Fibroblast of the aortic adventitia (primary cell): ENCODE data around the gene WWC2. TPM values are rescaled to one million over a fixed set of nuclear protein-coding genes. Genes with fewer than 3 reads are reported as not detected.

Experiments used
- DNase-seq: peaks from one replicate; pipeline ENCODE4 v3.0.0-alpha.2; 2010; ENCODE audit warnings: low read depth
- H3K4me3 ChIP-seq: 2 replicates; pipeline ENCODE4 v1.5.1; 2011; ENCODE audit warnings: low read depth, mild to moderate bottlenecking, control low read depth, low read length, moderate library complexity
- total RNA-seq: library from RNA; depleted of rRNA; stranded (reverse); fragments of >200 nt; gene quantifications from 2 replicates; pipeline ENCODE4 v1.2.3, GENCODE V29; 2012; ENCODE audit warnings: low replicate concordance
- TF ChIP-seq, protein P1 (sequence below): IDR thresholded peaks from 2 replicates; pipeline ENCODE4 v1.5.1; 2011; ENCODE audit warnings: mild to moderate bottlenecking, low read length, control low read depth, inconsistent platforms; ENCODE audit not compliant: insufficient read depth

The WWC2 gene
- total RNA-seq, 1 donor, result 21.5 TPM

DNA sequence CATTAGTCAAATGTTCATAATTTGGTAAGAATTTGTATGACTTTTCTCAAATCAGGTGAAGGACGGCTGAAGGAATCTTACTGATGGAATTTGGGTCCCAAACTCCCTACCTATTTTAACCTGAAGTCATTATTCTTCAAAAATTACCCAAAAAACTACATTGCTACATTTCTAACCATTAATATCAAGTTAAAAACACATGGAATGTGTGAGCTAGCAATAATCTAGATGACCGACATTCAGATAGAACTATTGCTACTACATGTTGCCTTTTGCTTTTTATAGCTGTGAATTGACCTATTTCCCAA lies 25.3 kb upstream of the WWC2 start:
- DNase-seq, result no peak
- TF ChIP-seq, protein P1, sequence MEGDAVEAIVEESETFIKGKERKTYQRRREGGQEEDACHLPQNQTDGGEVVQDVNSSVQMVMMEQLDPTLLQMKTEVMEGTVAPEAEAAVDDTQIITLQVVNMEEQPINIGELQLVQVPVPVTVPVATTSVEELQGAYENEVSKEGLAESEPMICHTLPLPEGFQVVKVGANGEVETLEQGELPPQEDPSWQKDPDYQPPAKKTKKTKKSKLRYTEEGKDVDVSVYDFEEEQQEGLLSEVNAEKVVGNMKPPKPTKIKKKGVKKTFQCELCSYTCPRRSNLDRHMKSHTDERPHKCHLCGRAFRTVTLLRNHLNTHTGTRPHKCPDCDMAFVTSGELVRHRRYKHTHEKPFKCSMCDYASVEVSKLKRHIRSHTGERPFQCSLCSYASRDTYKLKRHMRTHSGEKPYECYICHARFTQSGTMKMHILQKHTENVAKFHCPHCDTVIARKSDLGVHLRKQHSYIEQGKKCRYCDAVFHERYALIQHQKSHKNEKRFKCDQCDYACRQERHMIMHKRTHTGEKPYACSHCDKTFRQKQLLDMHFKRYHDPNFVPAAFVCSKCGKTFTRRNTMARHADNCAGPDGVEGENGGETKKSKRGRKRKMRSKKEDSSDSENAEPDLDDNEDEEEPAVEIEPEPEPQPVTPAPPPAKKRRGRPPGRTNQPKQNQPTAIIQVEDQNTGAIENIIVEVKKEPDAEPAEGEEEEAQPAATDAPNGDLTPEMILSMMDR, result no peak
- no peak overlapping the region for H3K4me3 ChIP-seq

DNA sequence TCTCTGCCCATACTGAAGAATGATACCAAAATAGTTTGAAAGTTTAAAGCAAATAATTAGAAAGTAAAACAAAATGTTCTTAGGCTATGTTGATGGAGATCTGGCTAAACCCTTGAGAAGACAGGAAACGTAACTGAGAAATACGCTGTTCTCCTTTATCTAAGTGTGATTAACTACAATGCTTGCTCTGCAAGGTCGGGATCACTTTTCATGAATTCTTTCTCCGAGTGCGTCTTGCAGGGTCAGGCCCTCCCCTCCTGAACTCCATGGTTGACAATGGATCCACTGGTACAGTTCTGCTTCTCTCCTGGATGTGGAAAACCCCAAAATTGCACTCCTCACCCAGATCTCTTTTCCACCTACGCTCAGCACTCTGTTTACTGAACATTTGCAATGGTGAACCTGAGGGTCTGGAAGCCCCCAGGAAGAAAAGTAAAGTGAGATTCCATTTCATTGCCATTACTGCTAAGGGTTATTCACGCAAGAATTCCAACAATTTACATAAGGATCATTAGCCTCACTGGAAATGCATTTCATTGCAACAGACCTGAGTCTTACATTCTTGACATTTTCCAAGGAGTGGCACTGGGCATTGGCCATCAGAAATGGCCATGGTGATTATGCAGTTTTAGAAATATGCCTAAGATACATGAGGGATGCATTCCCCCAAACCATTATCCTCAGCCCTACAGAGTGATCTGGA lies 24.6 kb upstream of the WWC2 start:
- TF ChIP-seq, protein P1, result no peak
- no peak overlapping the region for H3K4me3 ChIP-seq
- DNase-seq, result peak; percentile 34

DNA sequence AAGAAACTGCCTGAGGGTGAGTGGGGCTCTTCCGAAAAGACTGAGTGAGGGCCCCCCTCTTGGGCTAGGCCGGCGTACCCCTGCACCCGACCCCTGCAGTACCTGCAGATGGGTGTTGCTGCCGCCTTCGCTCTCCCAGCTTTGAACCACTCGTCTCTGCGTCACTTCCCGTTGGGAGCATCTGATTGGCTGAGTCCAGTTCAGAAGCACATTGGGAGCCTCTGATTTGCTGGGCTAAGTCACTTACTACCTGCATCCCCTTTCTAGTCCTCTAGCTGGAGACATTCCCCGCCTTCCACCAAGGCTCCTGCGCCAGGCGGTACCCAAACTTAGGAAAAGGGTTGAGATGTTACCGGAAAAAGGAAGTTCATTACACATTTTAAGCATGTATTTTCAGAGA lies 20.4 kb upstream of the WWC2 start:
- no peak for DNase-seq
- no peak overlapping the region for H3K4me3 ChIP-seq
- TF ChIP-seq, protein P1, result no peak

DNA sequence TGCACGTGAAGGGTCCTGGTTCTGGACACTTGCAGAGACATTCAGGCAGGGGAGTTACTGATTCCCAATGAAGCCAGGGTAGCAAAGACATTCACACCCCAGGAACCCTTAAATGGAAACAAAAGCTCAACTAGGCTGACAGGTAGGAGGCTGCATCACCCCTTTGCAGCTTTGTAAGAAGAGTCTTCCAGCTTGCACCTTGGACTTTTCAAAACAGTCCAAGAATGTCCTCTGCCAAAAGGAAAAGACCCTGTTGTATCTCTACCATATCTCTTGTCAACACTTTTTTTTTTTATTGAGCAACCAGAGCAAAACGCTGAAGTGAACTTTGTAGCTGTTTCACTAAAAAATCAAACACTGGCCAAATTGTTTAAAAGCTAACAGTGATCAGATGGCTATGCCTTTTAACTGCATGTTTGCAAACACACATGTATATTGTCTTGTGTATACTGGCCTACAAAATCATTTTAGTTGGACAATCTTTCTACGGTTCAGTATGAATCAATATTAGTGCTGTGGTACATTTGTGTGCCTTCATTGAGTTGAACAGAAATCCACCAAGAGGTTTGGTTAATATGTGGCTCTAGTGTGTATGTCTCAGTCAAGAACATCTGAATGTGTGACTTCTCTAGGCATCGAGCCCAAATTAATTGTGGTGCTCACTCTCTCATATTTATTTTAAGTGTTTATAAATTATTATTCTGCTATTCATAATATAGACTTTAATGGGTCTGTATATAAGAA lies 18.5 kb upstream of the WWC2 start:
- H3K4me3 ChIP-seq, result no peak overlapping the region
- DNase-seq, result no peak
- TF ChIP-seq, protein P1, result no peak

DNA sequence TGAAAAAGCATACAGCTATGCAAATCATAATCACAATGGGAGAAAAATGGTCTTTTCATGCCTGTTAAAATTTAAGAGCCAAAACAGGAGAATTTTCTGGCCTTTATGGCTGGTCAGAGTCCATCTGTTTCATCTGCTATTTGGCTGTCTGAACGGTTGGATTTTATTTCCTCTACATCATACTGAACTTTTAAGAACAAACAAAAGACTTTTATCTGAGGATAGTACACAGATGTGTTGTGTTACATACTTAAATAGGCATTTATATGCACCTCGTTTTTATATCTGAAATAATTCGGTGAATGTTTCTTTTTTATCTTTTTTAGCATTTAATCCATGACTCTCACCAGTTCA lies 18.0 kb upstream of the WWC2 start:
- TF ChIP-seq, protein P1, result no peak
- no peak overlapping the region for H3K4me3 ChIP-seq
- DNase-seq, result no peak

DNA sequence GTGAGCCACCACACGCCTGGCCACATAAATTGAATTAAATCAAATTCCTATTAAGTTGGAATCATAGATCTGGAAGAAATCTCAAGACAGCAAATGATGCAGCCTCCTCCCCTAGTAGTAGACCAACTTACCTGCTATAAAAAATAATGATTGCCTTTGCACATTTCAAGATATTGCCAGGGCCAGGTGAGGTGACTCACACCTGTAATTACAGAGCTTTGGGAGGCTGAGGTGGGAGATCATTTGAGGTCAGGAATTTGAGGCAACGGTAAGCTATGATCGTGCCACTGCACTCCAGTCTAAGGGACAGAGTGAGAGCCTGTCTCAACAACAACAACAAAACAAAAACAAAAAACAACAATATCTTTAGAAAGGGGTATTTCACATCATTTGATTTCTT lies 17.0 kb upstream of the WWC2 start:
- H3K4me3 ChIP-seq, result no peak overlapping the region
- TF ChIP-seq, protein P1, result no peak
- no peak for DNase-seq
